Measurements from ENCODE around the gene CREBBP. TPM values are rescaled to one million over a fixed set of nuclear protein-coding genes. Genes with fewer than 3 reads are reported as not detected.

Gene CREBBP
- total RNA-seq, 1 donor from 2014 or later: 72.8 TPM

DNA sequence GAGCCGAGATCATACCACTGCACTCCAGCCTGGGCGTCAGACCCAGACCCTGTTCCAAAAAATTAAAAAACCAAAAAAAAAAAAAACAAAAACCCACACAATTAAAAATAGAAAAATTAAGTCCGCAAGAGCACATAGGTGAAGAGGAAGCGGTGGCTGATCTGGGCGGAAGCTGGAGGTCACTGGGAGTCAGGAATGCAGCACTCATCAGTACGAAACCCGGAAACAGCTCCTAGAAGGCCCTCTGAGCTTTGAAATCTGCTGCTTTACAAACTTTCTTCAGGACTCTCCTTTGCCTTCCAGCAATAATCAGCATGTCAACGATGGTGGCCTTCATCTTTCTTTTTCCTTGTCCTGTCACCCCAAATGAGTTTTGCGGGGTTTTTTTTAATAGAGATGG lies 192.7 kb downstream of the CREBBP start:
- Histone ChIP-seq H3K36me3 (peaks cover 44% of the 10 kb centered on the region), H3K27ac (no peak overlapping the region), H3K27me3 (no peaks in the 10 kb centered on the region), H3K9me3 (no peaks in the 10 kb centered on the region), H3K4me3 (no peak overlapping the region), H3K4me1 (peaks cover 12% of the 10 kb centered on the region)
- TF ChIP-seq, protein P1, sequence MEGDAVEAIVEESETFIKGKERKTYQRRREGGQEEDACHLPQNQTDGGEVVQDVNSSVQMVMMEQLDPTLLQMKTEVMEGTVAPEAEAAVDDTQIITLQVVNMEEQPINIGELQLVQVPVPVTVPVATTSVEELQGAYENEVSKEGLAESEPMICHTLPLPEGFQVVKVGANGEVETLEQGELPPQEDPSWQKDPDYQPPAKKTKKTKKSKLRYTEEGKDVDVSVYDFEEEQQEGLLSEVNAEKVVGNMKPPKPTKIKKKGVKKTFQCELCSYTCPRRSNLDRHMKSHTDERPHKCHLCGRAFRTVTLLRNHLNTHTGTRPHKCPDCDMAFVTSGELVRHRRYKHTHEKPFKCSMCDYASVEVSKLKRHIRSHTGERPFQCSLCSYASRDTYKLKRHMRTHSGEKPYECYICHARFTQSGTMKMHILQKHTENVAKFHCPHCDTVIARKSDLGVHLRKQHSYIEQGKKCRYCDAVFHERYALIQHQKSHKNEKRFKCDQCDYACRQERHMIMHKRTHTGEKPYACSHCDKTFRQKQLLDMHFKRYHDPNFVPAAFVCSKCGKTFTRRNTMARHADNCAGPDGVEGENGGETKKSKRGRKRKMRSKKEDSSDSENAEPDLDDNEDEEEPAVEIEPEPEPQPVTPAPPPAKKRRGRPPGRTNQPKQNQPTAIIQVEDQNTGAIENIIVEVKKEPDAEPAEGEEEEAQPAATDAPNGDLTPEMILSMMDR (IDR thresholded peaks at IDR 0.05): no peak
- intact Hi-C loops (cut with DNase I): no loop called here
- DNase-seq (no peak), ATAC-seq (no peak)

DNA sequence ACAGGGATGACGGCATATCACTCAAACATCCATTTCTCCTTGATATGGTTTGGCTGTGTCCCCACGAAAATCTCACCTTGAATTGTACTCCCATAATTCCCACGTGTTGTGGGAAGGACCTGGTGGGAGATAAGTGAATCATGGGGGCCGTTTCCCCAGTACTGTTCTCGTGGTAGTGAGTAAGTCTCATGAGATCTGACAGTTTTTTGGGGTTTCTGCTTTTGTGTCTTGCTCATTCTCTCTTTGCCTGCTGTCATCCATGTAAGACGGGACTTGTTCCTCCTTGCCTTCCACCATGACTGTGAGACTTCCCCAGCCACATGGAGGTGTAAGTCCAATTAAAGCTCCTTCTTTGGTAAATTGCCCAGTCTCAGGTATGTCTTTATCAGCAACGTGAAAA lies 193.5 kb downstream of the CREBBP start:
- Histone ChIP-seq H3K9me3 (no peaks in the 10 kb centered on the region), H3K27me3 (no peaks in the 10 kb centered on the region), H3K27ac (no peak overlapping the region), H3K36me3 (peaks cover 44% of the 10 kb centered on the region), H3K4me1 (peaks cover 12% of the 10 kb centered on the region), H3K4me3 (no peak overlapping the region)
- TF ChIP-seq, protein P1 (IDR thresholded peaks at IDR 0.05): no peak
- no peak for DNase-seq
- intact Hi-C loops (cut with DNase I): no loop called here
- no peak for ATAC-seq

DNA sequence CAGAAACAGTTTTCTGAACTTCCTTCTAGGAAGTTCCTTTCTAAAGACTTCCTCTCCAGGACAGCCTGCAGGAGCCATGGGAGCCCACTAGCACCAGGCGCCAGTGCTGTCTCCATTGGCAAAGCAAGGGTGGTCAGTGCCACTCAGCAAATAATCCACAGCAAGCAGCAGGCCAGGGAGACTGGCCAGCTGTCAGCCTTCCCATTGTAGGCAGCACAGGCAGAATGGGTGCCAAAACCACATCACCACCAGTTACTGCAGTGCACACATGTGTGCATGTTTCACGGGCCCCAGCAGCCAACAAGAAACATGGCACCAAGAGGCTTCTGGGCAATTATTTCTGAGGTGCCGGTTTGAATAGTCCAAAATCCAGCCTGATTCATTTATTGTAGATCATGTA lies 199.3 kb downstream of the CREBBP start:
- DNase-seq: no peak
- TF ChIP-seq, protein P1 (IDR thresholded peaks at IDR 0.05): no peak
- peak; percentile 31 for ATAC-seq
- intact Hi-C loops (cut with DNase I): no loop called here
- no peaks in the 10 kb centered on the region for H3K27me3 ChIP-seq
- H3K4me1 ChIP-seq: no peaks in the 10 kb centered on the region
- H3K36me3 ChIP-seq: peaks cover 47% of the 10 kb centered on the region
- H3K27ac ChIP-seq: no peak overlapping the region
- H3K9me3 ChIP-seq: no peaks in the 10 kb centered on the region
- H3K4me3 ChIP-seq: no peak overlapping the region

DNA sequence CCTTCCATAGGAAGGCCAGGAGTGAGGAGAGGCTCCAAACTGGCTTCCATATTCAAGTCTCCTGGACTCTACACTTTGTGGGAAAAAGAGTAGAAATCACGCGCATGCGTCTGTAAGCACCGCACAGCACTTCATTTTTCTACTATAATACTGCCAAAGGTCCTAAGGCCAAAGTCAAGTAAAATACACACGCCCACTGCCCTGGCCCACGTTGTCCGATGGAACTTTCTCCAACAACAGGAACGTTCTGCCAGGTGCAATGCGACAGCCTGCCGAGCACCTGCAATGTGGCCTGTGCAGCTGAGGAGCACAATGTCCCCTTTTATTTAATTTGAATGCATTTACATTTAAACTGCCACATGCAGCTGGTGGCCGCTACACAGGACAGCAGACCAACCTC lies 202.5 kb downstream of the CREBBP start:
- intact Hi-C loops (cut with DNase I): no loop called here
- TF ChIP-seq, protein P1 (IDR thresholded peaks at IDR 0.05): no peak
- peaks cover 49% of the 10 kb centered on the region for H3K36me3 ChIP-seq

DNA sequence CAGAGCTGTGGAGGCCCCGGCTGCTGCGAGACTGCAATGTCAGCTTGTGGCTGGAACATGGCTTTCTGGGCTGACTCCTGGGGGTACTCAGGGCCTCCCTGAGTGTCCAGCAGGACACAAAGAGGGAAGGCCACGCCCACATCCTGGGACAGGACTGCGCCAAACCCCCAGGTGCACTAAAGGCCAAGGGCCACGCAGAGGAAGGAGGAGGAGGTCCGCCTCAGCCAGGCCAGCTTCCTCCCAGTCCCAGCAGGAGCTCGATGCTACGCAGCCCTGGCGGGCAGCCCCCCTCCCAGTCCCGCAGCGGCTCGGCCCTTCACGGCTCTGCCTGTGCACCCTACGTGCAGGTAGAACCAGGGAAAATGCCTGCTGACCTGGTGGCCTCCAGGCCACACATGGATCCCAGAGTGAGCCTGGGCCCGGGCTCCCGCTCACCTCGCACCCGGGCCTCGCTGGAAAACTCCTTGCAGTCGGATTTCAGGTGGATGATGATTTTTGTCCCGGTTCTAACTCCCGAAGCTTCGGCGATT lies 204.8 kb downstream of the CREBBP start:
- TF ChIP-seq, protein P1 (IDR thresholded peaks at IDR 0.05): no peak
- Histone ChIP-seq H3K27me3 (no peaks in the 10 kb centered on the region), H3K9me3 (no peaks in the 10 kb centered on the region), H3K4me1 (no peaks in the 10 kb centered on the region), H3K36me3 (peaks cover 57% of the 10 kb centered on the region), H3K4me3 (no peak overlapping the region), H3K27ac (no peak overlapping the region)
- ATAC-seq (no peak), DNase-seq (no peak)
- intact Hi-C loops (cut with DNase I): no loop called here

More for the DNA sequence above, 202.5 kb downstream of the CREBBP start:
- ATAC-seq: no peak
- no peak for DNase-seq
- no peaks in the 10 kb centered on the region for H3K9me3 ChIP-seq
- H3K27ac ChIP-seq: no peak overlapping the region
- H3K27me3 ChIP-seq: no peaks in the 10 kb centered on the region
- no peaks in the 10 kb centered on the region for H3K4me1 ChIP-seq
- no peak overlapping the region for H3K4me3 ChIP-seq

Other genes starting within 250 kb of the CREBBP start
- gene DNASE1, start 226.0 kb downstream of the CREBBP start, total RNA-seq: 18.4 TPM
- 67.0 TPM for gene TRAP1, start 163.2 kb downstream of the CREBBP start, total RNA-seq
- gene ADCY9, start 235.7 kb upstream of the CREBBP start, total RNA-seq: 49.6 TPM